IPS DF 6.9 (cell line): ENCODE measurements around the gene OSBPL2.

Source experiments
- DNase-seq: peaks from one replicate; pipeline ENCODE4 v3.0.0-alpha.2; 2013; ENCODE audit warnings: low read depth, low spot score
- H3K27ac ChIP-seq: one replicate; pipeline ENCODE4 v1.5.1; 2013; ENCODE audit warnings: low read length, control low read depth
- H3K27me3 ChIP-seq: 2 replicates; pipeline ENCODE4 v1.6.1; 2013; ENCODE audit warnings: mild to moderate bottlenecking, low read length; ENCODE audit not compliant: control insufficient read depth, insufficient read depth
- H3K36me3 ChIP-seq: 2 replicates; pipeline ENCODE4 v1.6.1; 2013; ENCODE audit warnings: low read length; ENCODE audit not compliant: control insufficient read depth, insufficient read depth
- H3K4me1 ChIP-seq: 2 replicates; pipeline ENCODE4 v1.6.1; 2013; ENCODE audit warnings: low read length; ENCODE audit not compliant: control insufficient read depth, insufficient read depth
- H3K4me3 ChIP-seq: 2 replicates; pipeline ENCODE4 v1.5.1; 2013; ENCODE audit warnings: mild to moderate bottlenecking, low read length
- H3K9me3 ChIP-seq: 2 replicates; pipeline ENCODE4 v1.6.1; 2013; ENCODE audit warnings: low read length, inconsistent platforms; ENCODE audit not compliant: control insufficient read depth, insufficient read depth
- WGBS: extraction: QIAGEN DNeasy Blood & Tissue Kit; methylation state at CpG from one replicate; pipeline ENCODE4 v1.1.7; 2013; ENCODE audit warnings: mixed read lengths, missing lambda C conversion rate; ENCODE audit not compliant: insufficient read length, insufficient coverage; 5-methylcytosine and 5-hydroxymethylcytosine counted together

The OSBPL2 gene

GRCh38 chr20:62228982-62229545 is 9.3 kb upstream of the OSBPL2 start:
- H3K36me3 ChIP-seq = no peaks in the 10 kb centered on the region
- H3K9me3 ChIP-seq = no peaks in the 10 kb centered on the region
- peaks cover 3% of the 10 kb centered on the region for H3K4me1 ChIP-seq
- H3K27ac ChIP-seq = no peak overlapping the region
- over 99% methylated on average over 6 of the region's 7 CpGs for WGBS
- no peak overlapping the region for H3K4me3 ChIP-seq
- DNase-seq = no peak
- no peaks in the 10 kb centered on the region for H3K27me3 ChIP-seq

- no peaks in the 10 kb centered on the region for H3K27me3 ChIP-seq
- no peak for DNase-seq
- H3K27ac ChIP-seq = no peak overlapping the region
- no peak overlapping the region for H3K4me3 ChIP-seq
- H3K9me3 ChIP-seq = no peaks in the 10 kb centered on the region
- H3K4me1 ChIP-seq = peaks cover 3% of the 10 kb centered on the region
- 100% methylated on average over 4 of the region's 4 CpGs for WGBS
- H3K36me3 ChIP-seq = no peaks in the 10 kb centered on the region
Observed at GRCh38 chr20:62229667-62230066, 8.7 kb upstream of the OSBPL2 start.

GRCh38 chr20:62230276-62230675 is 8.0 kb upstream of the OSBPL2 start:
- peaks cover 3% of the 10 kb centered on the region for H3K4me1 ChIP-seq
- DNase-seq = no peak
- H3K36me3 ChIP-seq = no peaks in the 10 kb centered on the region
- no peaks in the 10 kb centered on the region for H3K9me3 ChIP-seq
- H3K4me3 ChIP-seq = no peak overlapping the region
- H3K27ac ChIP-seq = no peak overlapping the region
- WGBS = 100% methylated on average over 2 of the region's 2 CpGs
- no peaks in the 10 kb centered on the region for H3K27me3 ChIP-seq

- no peaks in the 10 kb centered on the region for H3K27me3 ChIP-seq
- peaks cover 3% of the 10 kb centered on the region for H3K4me1 ChIP-seq
- DNase-seq = no peak
- H3K27ac ChIP-seq = no peak overlapping the region
- WGBS = no CpG with 5 or more reads among the region's 10 CpGs
- no peaks in the 10 kb centered on the region for H3K9me3 ChIP-seq
- H3K4me3 ChIP-seq = no peak overlapping the region
- no peaks in the 10 kb centered on the region for H3K36me3 ChIP-seq
Observed at GRCh38 chr20:62230696-62231095, 7.6 kb upstream of the OSBPL2 start.

- Histone ChIP-seq H3K27ac (no peak overlapping the region), H3K9me3 (no peaks in the 10 kb centered on the region), H3K4me3 (no peak overlapping the region), H3K36me3 (no peaks in the 10 kb centered on the region), H3K27me3 (no peaks in the 10 kb centered on the region), H3K4me1 (peaks cover 3% of the 10 kb centered on the region)
- no peak for DNase-seq
- no CpG with 5 or more reads among the region's 6 CpGs for WGBS
Observed at GRCh38 chr20:62231292-62231691, 7.0 kb upstream of the OSBPL2 start.

GRCh38 chr20:62232194-62232593 is 6.1 kb upstream of the OSBPL2 start:
- DNase-seq = no peak
- H3K4me1 ChIP-seq = peaks cover 3% of the 10 kb centered on the region
- H3K27me3 ChIP-seq = no peaks in the 10 kb centered on the region
- H3K36me3 ChIP-seq = no peaks in the 10 kb centered on the region
- H3K9me3 ChIP-seq = no peaks in the 10 kb centered on the region
- WGBS = no CpG with 5 or more reads among the region's 7 CpGs
- H3K27ac ChIP-seq = no peak overlapping the region
- no peak overlapping the region for H3K4me3 ChIP-seq

GRCh38 chr20:62232770-62233645 is 5.3 kb upstream of the OSBPL2 start:
- no CpG with 5 or more reads among the region's 18 CpGs for WGBS
- H3K4me1 ChIP-seq = no peaks in the 10 kb centered on the region; the same call in 1 of the 2 replicates
- H3K9me3 ChIP-seq = no peaks in the 10 kb centered on the region
- H3K27me3 ChIP-seq = no peaks in the 10 kb centered on the region
- no peak overlapping the region for H3K27ac ChIP-seq
- no peak for DNase-seq
- no peaks in the 10 kb centered on the region for H3K36me3 ChIP-seq
- H3K4me3 ChIP-seq = no peak overlapping the region

GRCh38 chr20:62233684-62234083 is 4.6 kb upstream of the OSBPL2 start:
- DNase-seq = no peak
- Histone ChIP-seq H3K4me3 (no peak overlapping the region), H3K27me3 (no peaks in the 10 kb centered on the region), H3K27ac (no peak overlapping the region), H3K4me1 (no peaks in the 10 kb centered on the region), H3K9me3 (no peaks in the 10 kb centered on the region), H3K36me3 (no peaks in the 10 kb centered on the region)
- no CpG with 5 or more reads among the region's 4 CpGs for WGBS

- no peaks in the 10 kb centered on the region; the same call in 1 of the 2 replicates for H3K4me1 ChIP-seq
- H3K36me3 ChIP-seq = no peaks in the 10 kb centered on the region
- no peak overlapping the region for H3K4me3 ChIP-seq
- WGBS = no CpG with 5 or more reads among the region's 5 CpGs
- H3K27ac ChIP-seq = no peak overlapping the region
- H3K9me3 ChIP-seq = no peaks in the 10 kb centered on the region
- H3K27me3 ChIP-seq = no peaks in the 10 kb centered on the region
- no peak for DNase-seq
Observed at GRCh38 chr20:62234339-62234738, 4.0 kb upstream of the OSBPL2 start.

GRCh38 chr20:62235001-62235776 is 3.1 kb upstream of the OSBPL2 start:
- Histone ChIP-seq H3K27ac (no peak overlapping the region), H3K4me3 (no peak overlapping the region), H3K4me1 (no peaks in the 10 kb centered on the region; the same call in 1 of the 2 replicates), H3K27me3 (no peaks in the 10 kb centered on the region), H3K36me3 (no peaks in the 10 kb centered on the region), H3K9me3 (no peaks in the 10 kb centered on the region)
- whole genome bisulfite sequencing = no CpG with 5 or more reads among the region's 16 CpGs
- DNase-seq = no peak
